ENCODE measurements around the gene KIF19.

DNA sequence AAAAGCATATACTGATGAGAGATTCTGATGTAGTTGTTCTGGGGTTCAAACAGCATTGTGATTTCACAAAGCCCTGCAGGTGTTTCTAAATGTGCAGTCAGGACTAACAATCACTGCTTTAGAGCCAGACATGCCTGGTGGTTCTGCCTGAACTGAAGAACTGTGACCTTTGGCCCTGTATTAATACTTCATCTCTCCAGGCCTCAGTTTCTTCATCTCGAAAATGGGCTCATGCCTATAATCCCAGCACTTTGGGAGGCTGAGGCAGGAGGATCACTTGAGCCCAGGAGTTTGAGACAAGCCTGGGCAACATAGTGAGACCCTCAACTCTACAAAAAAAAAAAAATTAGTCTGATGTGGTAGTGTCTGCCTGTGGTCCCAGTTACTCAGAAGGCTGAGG is 48.1 kb upstream of the KIF19 start:
- no peak for TF ChIP-seq CTCF (conservative IDR thresholded peaks at IDR 0.05; ENCODE audit: low read length)
- no peak for TF ChIP-seq EZH2phosphoT487 (IDR thresholded peaks at IDR 0.05; ENCODE audit: borderline replicate concordance)
